Measurements from ENCODE around the gene PTPMT1. TPM values are rescaled to one million over a fixed set of nuclear protein-coding genes. Genes with fewer than 3 reads are reported as not detected.
A peak's percentile ranks its signal among the peaks of the same experiment; 100 is the strongest.
"Not testable (repeated sequence)": the region's sequence is repeated elsewhere in the genome, so short reads cannot be mapped to it uniquely, and the experiment has no call there.

The PTPMT1 gene
- total RNA-seq, 1 donor from 2014 or later, result 43.6 TPM

GRCh38 chr11:47523490-47524225 lies 41.7 kb upstream of the PTPMT1 start:
- Mint-ChIP-seq H3K36me3 (peaks cover 7% of the 10 kb centered on the region), H3K4me1 (ENCODE audit: unreplicated experiment) (peaks cover 35% of the 10 kb centered on the region), H3K27ac (peak overlapping the region; percentile 78), H3K9me3 (no peaks in the 10 kb centered on the region), H3K27me3 (no peaks in the 10 kb centered on the region), H3K4me3 (peak overlapping the region; percentile 26)
- DNase-seq (ENCODE audit: extremely low spot score, unreplicated experiment), result no peak
- TF ChIP-seq, protein P1, sequence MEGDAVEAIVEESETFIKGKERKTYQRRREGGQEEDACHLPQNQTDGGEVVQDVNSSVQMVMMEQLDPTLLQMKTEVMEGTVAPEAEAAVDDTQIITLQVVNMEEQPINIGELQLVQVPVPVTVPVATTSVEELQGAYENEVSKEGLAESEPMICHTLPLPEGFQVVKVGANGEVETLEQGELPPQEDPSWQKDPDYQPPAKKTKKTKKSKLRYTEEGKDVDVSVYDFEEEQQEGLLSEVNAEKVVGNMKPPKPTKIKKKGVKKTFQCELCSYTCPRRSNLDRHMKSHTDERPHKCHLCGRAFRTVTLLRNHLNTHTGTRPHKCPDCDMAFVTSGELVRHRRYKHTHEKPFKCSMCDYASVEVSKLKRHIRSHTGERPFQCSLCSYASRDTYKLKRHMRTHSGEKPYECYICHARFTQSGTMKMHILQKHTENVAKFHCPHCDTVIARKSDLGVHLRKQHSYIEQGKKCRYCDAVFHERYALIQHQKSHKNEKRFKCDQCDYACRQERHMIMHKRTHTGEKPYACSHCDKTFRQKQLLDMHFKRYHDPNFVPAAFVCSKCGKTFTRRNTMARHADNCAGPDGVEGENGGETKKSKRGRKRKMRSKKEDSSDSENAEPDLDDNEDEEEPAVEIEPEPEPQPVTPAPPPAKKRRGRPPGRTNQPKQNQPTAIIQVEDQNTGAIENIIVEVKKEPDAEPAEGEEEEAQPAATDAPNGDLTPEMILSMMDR (conservative IDR thresholded peaks at IDR 0.05), result no peak

DNA sequence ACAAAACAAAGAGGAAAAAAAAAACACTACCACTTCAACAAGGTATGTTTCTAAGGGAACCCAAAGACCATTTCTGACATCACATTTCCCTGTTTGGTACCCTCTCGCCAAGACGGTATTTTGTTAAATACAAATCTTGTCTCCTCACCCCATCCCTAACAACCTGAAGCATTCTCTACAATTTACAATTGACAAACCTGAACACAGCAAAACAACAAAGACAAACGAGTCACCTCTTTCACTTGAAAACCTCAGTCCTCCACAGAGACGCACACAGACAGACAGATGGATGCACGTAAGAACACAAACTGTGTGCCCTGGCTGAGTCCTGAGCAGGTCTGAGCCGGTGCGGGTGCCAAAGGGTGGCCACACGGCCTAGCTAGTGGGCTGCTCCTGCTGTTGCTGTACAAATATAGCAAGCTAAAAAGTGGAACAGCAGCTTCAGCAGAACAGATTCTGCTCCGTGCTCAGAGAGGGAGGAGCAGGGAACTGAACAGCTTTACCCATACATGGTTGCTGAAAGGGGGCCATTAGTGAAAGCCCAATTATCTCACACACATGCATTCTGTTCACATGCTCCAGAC lies 41.0 kb upstream of the PTPMT1 start:
- Mint-ChIP-seq H3K4me1 (ENCODE audit: unreplicated experiment) (peaks cover 33% of the 10 kb centered on the region), H3K4me3 (peak overlapping the region; percentile 15)
- no peak for DNase-seq (ENCODE audit: extremely low spot score, unreplicated experiment)

DNA sequence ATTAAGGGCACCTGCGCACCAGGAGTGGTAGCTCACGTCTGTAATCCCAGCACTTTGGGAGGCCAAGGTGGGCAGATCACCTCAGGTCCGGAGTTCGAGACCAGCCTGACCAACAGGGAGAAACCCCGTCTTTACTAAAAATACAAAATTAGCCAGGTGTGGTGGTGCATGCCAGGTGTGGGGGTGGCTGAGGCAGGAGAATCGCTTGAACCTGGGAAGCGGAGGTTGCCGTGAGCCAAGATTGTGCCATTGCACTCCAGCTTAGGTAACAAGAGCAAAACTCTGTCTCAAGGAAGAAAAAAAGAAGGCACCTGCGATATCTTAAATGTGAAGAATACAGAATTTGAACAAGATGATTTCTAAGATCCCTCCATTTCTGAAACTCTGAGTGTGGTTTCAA lies 39.4 kb upstream of the PTPMT1 start:
- Mint-ChIP-seq H3K36me3 (peaks cover 13% of the 10 kb centered on the region), H3K27ac (peak overlapping the region; percentile 86), H3K4me1 (ENCODE audit: unreplicated experiment) (peaks cover 34% of the 10 kb centered on the region)
- not testable (repeated sequence) for H3K4me3 Mint-ChIP-seq; H3K27me3 Mint-ChIP-seq; H3K9me3 Mint-ChIP-seq; DNase-seq (ENCODE audit: extremely low spot score, unreplicated experiment)

More for the DNA sequence above, 41.0 kb upstream of the PTPMT1 start:
- no peaks in the 10 kb centered on the region for H3K9me3 Mint-ChIP-seq
- peaks cover 7% of the 10 kb centered on the region for H3K36me3 Mint-ChIP-seq
- no peaks in the 10 kb centered on the region for H3K27me3 Mint-ChIP-seq
- H3K27ac Mint-ChIP-seq, result peak overlapping the region; percentile 78
- TF ChIP-seq, protein P1 (conservative IDR thresholded peaks at IDR 0.05), result no peak

GRCh38 chr11:47527186-47527585 lies 38.2 kb upstream of the PTPMT1 start:
- no peak overlapping the region for H3K27ac Mint-ChIP-seq
- H3K4me3 Mint-ChIP-seq, result no peak overlapping the region
- H3K36me3 Mint-ChIP-seq, result peaks cover 13% of the 10 kb centered on the region
- DNase-seq (ENCODE audit: extremely low spot score, unreplicated experiment), result no peak
- no peaks in the 10 kb centered on the region for H3K27me3 Mint-ChIP-seq
- H3K9me3 Mint-ChIP-seq, result no peaks in the 10 kb centered on the region
- peaks cover 34% of the 10 kb centered on the region for H3K4me1 Mint-ChIP-seq (ENCODE audit: unreplicated experiment)
- TF ChIP-seq, protein P1 (conservative IDR thresholded peaks at IDR 0.05), result no peak

DNA sequence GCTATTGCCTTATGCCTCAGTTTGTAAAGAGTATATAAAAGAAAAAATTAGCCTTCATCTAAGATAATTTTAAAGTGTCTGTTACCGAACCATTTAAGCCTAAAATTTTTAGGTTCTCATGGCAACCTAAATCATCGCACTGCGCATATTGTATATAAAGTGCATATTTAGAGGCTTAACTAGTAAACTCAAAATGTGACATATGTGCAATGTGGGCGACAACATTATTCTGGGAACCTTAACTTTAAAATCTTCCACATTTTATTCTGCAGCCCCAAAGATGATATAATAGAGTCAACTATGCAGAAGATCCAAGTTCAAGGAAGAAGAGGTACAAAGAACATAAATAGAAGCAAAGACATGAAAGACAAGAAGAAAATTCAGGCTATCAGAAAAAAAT lies 35.4 kb upstream of the PTPMT1 start:
- TF ChIP-seq, protein P1 (conservative IDR thresholded peaks at IDR 0.05), result no peak
- no peaks in the 10 kb centered on the region for H3K9me3 Mint-ChIP-seq
- no peak overlapping the region for H3K27ac Mint-ChIP-seq
- no peaks in the 10 kb centered on the region for H3K27me3 Mint-ChIP-seq
- H3K36me3 Mint-ChIP-seq, result peaks cover 14% of the 10 kb centered on the region
- no peak overlapping the region for H3K4me3 Mint-ChIP-seq
- peaks cover 24% of the 10 kb centered on the region for H3K4me1 Mint-ChIP-seq (ENCODE audit: unreplicated experiment)
- no peak for DNase-seq (ENCODE audit: extremely low spot score, unreplicated experiment)

DNA sequence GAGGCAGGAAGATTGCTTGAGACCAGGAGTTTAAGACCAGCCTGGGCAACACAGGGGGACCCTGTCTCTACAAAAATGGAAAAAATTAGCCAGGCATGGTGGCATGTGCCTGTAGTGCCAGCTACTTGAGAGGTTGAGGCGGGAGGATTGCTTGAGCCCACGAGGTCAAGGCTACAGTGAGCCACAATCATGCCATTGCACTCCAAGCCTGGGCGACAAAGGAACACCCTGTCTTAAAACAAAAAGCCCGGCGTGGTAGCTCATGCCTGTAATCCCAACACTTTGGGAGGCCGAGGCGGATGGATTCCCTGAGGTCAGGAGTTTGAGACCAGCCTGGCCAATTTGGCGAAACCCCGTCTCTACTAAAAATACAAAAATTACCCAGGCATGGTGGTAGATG lies 34.7 kb upstream of the PTPMT1 start:
- Mint-ChIP-seq H3K4me1 (ENCODE audit: unreplicated experiment) (peaks cover 21% of the 10 kb centered on the region), H3K36me3 (peaks cover 14% of the 10 kb centered on the region)
- H3K9me3 Mint-ChIP-seq; H3K27me3 Mint-ChIP-seq; H3K4me3 Mint-ChIP-seq; DNase-seq (ENCODE audit: extremely low spot score, unreplicated experiment); H3K27ac Mint-ChIP-seq: not testable (repeated sequence)

All from type B pancreatic cell (in vitro differentiated cells).